Fibroblast of the aortic adventitia (primary cell): ENCODE measurements around the gene RETN. TPM values are rescaled to one million over a fixed set of nuclear protein-coding genes. Genes with fewer than 3 reads are reported as not detected.

Experiments
- DNase-seq: peaks from one replicate; pipeline ENCODE4 v3.0.0-alpha.2; 2010; ENCODE audit warnings: low read depth
- H3K4me3 ChIP-seq: 2 replicates; pipeline ENCODE4 v1.5.1; 2011; ENCODE audit warnings: low read depth, mild to moderate bottlenecking, control low read depth, low read length, moderate library complexity
- CTCF ChIP-seq: IDR thresholded peaks from 2 replicates; pipeline ENCODE4 v1.5.1; 2011; ENCODE audit warnings: mild to moderate bottlenecking, low read length, control low read depth, inconsistent platforms; ENCODE audit not compliant: insufficient read depth
- total RNA-seq: library from RNA; depleted of rRNA; stranded (reverse); fragments of >200 nt; gene quantifications from 2 replicates; pipeline ENCODE4 v1.2.3, GENCODE V29; 2012; ENCODE audit warnings: low replicate concordance

Gene RETN
- total RNA-seq, 1 donor, result not detected

DNA sequence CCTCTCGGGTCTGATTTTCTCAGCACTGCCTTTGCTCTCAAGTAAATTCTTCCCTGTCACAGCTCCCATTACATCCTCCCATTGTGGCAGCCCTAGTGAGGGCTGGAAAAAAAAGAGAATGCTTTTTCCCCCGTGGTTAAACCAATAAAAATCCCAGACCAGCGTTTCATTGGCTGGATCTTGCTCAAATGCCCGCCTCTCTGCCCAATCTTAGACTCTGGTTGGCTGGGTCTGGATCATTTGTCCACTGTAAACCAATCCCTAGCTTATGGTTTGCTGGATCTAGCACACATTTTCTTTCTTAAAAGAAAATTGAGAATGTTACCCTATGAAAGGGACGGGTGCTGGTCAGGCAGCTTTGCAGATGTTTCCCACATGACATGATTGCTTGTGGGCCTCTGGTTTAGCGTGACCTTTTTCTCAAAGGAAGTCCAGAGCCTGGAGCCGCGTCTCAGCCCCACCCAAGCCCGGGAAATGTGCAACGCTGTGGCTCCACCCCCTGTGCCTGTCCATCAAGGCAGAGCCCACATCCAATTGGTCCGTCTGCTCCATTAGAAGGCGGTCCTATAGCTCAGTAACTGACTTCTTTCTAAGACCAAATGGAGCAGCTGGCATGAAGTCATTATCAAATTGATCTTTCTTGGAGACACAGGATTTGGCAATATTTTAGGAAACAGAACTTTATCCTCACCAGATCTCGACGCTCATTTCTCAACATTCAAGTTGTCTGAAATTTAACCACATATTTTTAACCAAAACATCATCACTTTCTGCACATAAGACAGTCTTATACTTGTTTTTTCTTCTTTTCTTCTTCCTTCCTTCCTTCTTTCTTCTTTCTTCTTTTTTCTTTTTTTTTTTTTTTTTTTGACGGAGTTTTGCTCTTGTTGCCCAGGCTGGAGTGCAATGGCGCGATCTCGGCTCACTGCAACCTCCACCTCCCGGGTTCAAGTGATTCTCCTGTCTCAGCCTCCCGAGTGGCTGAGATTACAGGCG, 5.5 kb downstream of the RETN start:
- DNase-seq, result peak; percentile 66
- no peak for TF ChIP-seq CTCF
- H3K4me3 ChIP-seq, result no peak overlapping the region

GRCh38 chr19:7676376-7676775, 7.5 kb downstream of the RETN start:
- no peak for DNase-seq
- H3K4me3 ChIP-seq, result no peak overlapping the region
- no peak for TF ChIP-seq CTCF

- TF ChIP-seq CTCF, result no peak
- no peak within 1 kb of the TSS for H3K4me3 ChIP-seq
These were observed 8.0 kb downstream of the RETN start, which contains the start of gene MCEMP1 for GRCh38 chr19:7676854-7677253. Gene MCEMP1, plus strand, starts transcription at chr19:7677090. Its CDS starts 31 bp downstream, at chr19:7677121.

GRCh38 chr19:7677669-7678311, 8.9 kb downstream of the RETN start:
- no peak for DNase-seq
- no peak overlapping the region for H3K4me3 ChIP-seq
- no peak for TF ChIP-seq CTCF

More at GRCh38 chr19:7676854-7677253, 8.0 kb downstream of the RETN start, which contains the start of gene MCEMP1:
- no peak for DNase-seq

- DNase-seq, result no peak
- no peak overlapping the region for H3K4me3 ChIP-seq
- no peak for TF ChIP-seq CTCF
These were observed 10.3 kb downstream of the RETN start for GRCh38 chr19:7678971-7679751.
